NCI-H128 (cell line): ENCODE results near the gene YOD1.

Source experiments
- DNase-seq: peaks from one replicate; lab custom pipeline; 2025; ENCODE audit not compliant: unreplicated experiment; lab: John Stamatoyannopoulos, UW

YOD1 gene

DNA sequence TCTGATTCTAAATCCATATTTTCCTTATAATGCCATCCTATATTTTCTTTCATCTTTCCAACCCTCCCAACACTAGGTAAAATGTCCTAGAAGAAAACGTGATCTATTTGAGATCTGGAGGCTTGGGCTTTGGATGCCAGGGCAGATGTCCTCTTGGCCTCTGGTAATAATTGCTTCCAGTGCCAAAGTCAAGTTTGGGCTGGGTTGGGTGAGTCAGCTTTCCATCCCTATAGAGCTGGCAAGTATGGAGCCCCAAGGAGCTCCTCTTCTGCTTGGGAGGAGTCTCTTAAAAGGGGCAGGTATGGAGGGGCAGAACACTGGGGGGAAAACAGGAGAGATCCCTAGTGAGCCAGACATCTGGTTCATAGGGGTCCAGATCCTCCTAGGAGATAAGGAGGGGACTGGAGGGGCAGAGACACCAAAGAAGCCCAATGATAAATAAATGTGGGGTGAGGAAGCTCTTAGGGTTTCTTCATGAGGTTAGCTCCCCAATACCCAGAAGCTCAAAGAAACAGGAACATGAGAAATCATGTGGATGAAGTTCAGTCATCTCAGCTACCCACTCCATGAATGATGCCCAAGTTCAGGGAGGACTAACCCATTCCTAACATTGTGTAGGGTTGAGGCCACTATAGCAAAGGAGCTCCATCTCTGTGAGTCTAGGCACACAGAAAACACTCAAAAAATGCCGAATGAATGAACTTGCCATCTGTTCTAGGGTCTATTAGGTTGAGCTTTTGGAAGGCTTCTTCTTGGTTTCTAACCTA, 21.9 kb downstream of the YOD1 start:
- no peak for DNase-seq

DNA sequence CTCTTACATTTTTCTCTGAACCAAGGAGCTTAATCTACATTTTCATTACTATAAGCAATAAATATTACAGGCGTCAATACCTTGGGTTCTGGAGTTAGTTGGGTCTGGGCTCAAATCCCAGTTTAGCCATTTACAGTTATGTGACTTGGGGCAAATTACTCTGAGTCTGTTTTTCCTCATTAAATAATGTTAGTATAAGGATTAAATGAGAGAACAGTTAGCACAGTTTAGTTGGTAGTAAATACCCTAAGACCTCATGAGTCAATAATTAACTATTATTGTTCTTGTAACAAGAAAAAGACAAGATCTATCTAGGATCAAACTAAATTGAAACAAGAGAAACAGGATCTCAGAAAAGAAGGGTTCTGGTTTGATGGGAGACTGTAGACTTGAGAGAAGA, 23.1 kb downstream of the YOD1 start:
- DNase-seq = no peak

DNA sequence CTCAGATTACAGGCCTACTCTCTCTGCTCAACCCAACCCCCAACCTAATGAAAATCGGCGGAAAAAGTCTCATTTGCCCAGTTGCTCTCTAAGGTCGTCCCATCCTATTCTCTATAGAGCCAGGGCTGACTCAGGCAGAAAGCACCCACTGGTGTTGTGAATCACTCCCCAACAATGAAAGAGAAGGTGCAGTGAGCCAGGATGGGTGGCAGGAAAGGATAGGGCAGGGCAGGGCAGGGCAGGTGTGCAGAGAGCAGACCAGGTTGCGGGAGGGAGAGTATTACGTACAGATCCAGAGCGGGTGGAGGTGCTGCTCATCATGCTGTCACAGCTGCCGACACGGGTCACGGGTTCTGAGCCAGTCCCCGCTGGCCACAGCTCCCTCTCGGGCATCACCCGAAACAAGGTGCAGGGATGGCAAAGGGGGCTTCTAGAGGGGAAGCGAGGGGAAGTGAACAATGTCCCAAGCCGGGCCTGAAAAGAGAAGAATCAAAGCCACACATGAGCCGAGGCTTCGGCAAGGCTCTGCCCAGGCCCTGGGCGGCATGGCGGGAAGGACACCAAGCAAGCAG, 23.7 kb downstream of the YOD1 start:
- DNase-seq = no peak

DNA sequence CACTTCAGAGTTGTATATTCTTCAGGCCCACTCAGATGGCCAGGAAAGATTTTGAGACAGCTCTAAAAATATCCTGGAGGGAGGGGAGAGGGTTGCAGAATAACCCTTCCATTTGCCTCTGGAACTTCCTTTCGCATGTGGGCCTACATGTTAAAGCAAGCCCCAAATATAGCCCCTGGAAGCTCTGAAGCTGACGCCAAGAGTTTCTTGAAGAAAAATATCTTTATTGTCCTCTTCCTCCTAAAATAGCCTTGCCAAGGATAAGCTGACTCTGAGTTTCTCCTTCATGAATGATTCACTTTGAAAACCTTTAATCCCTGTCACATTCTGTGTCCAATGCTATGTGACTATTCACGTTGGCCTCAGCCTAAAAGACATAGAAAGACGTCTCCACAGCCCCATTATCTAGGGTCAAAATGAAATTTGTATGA, 24.9 kb downstream of the YOD1 start:
- DNase-seq = no peak

DNA sequence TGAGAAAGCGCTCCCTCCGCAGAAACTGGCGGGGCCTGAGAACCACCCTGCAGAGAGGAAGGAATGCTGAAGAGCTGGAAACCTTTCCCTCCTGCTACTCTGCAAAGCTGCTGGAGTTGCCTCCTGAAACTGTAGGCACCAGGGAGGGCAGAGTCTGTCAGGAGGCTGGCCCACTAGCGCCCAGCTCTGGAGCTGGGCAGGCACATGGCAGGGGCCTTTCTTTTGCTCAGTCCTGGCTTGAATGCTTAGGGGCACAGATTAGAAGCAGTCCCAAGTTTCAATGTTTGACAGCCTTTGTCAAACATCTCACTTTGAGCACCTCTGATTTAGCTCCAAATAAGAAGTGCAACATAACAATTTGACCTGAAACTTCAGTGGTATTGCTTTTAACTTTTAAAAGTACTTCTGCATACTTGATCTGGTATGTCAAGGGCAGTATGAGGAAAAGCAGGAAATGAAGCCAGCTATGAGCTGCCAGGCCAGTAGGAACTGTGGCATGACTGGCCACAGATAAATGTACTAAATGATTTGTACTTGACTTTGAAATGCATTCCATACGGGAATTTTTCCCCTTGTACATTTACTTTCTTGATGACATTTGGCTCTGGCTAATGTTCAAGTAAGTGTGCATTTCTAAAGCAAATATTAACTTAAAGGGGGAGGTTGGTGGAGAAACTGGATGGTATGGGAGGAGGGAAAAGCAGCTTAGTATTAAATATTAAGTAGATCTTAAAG, 25.7 kb downstream of the YOD1 start:
- no peak for DNase-seq

DNA sequence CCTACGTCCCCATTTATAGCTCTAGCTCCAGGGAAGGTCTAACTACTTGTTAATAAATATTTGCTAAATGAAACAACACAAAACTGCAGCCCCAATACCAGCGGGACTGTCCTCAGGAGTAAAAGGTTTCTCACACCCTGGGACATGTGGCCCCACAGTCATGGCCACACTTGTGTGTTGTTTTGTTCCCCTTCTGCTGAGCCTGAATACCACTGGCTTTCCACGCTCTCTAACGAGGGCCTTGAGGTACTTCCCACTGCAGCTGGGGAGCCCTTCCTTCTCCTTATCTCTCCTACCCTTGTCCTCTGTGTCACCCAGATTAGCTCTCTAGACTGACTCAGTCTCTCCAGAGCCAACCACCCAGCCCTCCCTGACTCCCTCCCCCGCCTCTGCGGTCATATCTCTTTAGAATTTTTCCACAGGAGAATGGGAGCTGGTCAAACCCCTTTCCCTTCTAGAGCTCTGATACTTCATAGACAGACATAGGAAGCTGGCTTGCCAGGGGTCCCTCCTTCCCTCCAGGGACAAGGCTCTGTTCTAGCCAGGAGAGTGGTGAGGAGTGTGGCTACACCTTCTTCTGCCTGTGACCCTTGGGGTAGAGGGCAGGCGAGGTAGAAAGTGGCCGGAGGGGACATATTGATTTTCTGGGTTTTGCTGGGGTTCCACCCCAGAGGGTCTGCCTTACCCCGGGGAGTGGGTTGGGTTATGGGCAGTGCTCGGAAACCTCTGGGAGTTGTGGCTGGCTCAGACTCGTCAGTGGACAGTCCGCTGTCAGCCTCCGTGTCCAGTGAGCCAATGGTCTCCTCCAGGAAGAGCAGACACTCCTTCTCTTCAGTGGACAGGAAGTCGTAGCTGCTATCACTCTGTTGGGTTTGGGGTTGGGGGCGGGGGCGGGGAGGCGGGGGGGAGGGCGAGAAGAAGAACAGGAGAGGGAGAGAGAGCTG, 26.5 kb downstream of the YOD1 start:
- no peak for DNase-seq

DNA sequence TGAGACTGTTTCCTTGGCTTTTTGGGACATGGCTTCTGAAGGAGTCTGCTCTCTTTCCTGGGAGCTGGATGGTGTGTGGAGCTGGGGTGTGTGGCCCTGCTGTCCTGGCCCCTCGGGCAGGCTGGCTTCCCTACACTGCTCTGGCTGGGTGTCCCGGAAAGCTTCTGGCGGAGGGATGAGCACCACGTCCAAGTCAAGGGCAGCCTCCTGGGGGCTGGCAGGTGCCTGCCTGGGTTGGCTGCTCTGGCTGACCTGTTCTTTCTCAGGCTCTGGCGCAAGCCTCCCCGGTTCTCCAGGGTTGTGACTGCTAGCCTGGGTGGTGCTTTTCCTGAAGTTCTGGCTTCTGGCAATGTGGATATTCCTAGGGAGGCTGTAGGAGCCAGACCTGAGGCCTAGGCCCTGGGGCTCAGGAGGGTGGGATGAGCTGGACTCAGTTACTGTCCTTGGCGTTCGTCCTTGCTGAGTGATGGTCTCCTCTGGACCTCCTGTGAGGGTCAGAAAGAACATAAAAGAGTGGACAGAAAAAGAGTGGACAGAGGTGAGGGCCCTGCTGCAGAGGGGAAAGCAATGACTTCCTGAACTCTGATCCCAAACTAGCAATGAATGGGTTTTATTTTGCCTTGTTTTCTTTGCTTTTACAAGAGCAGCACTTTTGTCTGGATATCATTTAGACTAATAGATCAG, 27.9 kb downstream of the YOD1 start:
- DNase-seq = no peak

DNA sequence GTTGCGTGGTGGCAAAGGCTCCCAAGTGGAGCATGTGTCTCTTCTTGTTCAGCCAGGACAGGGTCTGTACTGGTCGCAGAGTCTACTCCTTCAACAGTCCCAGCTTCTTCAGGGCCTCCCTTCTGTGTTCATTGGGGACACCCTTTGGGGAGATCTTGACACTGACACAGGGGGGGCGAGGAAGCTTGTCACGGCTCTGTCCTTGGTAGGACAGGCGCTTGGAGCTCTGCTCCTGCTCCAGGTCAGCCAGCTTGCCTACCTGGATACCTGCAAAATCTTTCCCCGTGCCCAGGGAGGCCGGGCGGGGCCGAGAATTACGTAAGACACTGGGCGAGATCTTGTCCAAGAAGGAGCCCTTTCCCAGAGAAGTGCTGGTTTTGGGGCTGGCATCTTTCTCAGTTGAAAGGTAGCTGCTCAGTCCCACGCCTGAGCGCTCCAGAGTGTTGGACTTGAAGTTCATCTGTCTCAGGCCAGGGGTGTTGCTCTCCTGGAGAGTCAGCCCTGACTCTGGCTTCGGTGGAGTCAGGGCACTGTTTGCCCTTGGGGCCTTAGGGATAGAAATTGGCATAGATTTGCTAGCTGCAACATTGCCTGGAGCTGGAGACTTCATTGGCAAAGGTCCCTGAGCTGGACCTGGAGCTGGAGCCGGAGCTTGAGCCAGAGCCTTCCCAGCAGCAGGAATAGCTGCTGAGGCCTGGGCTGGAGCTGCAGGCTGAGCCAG, 29.0 kb downstream of the YOD1 start:
- no peak for DNase-seq

DNA sequence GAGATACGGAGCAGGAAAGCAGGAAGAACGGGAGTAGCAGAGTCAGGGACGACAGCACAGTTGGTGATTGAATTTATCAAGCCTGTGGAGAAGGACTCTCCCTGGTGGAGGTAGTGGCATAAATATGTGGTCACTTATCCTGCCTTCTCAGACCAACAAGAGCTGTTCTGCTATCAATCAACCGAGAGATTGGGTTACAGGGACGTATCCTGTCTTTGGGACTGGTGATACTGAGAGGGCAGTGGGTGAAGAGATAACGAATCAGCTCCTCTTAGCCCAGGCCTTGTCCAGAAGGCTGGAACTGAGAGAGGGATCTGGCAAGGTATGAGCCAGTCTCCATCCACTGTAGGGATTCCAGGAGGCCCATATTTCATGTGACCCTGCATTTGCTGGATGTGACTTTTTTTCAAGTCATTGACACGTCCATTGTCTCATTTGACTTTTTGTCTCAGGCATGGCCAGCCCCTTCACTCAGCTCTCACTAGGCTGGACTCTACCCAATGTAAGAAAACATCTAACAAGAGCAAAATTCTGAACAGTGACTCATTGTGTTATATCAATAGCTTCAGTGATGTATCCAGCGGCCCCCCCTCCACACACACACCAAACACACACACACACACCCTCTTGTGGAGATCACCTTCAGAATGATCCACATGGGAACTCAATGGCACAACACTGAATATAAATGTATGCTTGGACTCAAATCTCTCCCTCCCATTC, 29.7 kb downstream of the YOD1 start:
- DNase-seq = no peak

DNA sequence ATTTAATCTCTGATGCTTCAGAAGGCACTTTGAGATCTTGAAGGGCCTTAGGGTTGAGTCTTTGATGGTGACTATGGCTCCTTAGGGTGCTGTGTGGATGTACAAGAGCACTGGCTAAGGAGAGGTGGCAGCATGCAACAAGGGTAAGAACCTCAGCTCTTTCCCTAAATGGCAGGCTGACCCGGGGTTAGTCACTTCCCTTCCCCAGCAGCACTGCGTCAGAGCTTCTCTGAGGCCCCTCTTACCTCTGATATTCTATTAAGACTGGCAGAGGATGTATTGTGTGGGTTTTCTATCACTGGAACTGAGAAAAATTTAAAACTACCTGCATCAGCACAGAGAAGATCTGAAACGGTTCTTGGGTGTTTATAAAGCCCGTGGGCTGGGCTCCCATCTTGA, 30.3 kb downstream of the YOD1 start:
- no peak for DNase-seq

DNA sequence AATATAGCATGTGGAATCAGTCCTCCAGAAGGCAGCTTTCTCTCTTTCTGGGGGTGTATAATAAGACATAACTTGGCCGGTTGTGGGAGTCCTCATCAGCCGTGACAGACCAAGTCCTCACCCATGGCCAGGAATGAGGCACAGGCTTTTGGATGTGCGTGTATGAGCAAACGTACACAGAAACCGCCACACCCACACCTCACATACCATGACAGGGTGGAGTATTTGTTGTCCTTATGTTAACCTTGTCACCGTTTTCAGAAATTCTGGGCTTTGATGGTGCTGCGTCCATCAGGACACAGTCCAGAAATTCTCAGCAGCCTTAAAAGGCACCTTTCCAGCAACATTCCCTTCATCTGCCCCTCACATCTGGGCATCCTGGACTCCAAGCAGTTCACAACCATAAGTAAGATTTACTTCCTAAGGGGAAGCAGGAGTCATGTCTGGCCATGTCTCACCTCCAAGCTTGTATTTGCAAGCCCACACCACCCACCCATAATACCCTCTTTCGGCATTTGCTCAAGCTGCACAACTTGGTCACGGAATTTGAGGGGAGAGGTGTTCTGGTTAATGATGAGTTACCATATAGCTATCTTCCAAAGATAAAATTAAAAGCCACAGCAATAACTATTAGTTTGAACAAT, 30.8 kb downstream of the YOD1 start:
- DNase-seq = no peak

DNA sequence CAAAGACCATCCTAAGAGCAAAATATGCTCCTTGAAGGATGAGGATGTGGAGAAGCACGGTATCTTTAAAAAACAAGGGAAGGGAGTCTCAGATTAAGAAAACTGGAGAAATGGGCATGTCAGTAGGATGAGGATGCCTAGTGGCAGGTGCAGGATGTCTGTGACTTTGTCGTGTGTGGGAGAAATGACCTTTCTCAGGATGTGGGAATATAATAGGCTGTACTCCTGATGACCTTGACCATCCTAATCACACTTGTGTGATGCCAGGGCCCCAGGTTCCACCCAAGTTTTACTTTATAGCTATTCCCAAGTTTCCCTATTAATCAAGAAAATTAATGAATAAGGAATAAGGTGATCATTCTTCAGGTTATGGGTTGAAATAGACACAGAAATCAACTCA, 31.3 kb downstream of the YOD1 start:
- DNase-seq = no peak

DNA sequence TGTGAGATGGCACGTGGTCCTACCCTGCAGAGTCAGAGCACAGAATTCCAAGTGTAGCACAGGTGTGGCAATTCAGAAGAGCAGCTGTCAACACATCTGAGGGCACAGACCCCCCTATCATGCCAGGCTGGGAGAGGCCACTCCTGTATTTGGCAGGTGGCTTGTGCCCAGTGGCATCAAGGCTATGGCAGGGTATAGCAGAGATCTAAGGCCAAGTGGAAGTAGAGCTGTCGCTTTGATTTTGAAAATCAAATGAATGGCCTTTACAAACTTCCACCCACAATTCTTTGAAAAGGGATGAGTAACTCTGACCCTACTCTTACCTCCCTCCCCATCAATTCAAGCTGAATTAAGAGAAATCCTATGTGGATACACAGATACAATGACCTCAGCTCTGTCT, 31.8 kb downstream of the YOD1 start:
- no peak for DNase-seq

DNA sequence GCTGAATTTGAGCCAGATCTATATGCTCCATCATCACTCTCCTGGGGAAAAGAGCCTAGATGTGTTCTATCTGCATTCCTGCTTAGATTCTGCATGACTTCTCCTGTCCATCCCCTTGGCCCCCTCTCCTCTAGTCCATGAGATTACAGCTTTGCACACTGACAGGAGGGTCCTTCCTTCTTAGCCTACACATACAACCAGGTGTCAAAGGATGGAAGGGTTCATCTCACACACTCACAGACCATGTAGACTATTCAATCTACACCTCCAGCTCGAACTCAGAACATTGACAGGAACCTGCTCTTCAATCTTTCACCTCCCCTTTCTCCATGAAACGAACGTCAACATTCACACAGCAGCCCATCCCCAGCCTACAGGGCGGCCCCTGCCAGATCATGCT, 32.3 kb downstream of the YOD1 start:
- no peak for DNase-seq

DNA sequence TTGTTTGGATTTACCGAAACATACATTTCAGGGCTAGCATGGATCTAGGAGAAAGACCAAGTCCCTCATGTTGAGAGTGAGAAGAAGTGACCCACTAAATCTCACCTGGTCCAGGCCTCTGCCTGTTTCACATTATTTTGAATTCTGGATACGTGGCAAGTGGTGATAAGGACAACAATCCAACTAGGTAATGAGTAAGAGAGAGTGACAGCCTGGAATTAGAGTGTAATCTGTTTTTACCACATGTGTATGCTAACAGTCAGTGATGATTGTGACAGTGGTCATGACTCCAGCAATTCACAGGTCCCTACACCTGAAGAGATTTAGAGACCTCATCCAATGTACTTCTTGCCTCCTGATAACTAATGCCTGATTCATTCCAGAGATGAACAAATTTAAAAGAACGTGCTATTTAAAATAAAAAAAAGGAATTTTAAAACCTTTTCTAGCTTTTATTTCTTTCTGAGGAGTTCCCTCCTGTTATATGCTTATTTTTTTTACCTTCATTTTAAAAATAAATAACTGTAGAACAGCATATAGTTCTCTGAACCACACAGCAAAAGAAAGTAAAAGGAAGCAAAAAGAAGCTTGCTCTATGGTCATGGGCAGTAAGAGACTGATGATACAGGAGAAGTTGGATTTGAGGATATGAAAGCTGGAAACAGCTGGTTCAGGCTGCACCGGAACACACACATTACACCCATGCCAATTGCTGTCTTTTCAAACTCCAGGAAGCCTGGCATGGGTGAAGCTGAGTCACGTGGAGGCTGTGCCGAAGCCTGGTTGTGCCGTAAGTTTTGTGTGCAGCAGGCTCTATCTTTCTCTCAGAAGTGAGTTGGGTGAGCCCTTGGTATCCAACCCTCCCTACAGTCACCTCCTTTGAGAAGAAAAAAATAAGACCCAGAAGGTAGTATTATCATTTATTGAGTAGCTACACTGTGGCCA, 33.1 kb downstream of the YOD1 start:
- no peak for DNase-seq

DNA sequence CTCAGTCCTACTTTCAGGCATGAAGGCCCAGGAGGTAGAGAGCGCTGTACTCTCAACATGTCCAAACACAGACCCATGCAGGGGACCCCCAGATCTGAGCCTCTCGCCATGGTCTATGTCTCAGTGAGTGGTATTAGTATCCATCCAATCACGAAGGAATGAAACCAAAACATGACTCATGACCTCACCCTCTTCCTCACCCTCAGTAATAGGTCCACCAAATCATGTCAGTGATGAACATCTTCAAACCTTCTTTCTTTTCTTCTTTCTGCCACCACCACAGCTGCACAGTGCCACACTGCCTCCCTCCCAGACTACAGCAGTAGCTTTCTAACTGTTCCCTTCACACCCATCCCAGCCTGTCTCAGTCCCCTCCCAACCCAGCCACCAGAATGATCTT, 35.2 kb downstream of the YOD1 start:
- DNase-seq = no peak

DNA sequence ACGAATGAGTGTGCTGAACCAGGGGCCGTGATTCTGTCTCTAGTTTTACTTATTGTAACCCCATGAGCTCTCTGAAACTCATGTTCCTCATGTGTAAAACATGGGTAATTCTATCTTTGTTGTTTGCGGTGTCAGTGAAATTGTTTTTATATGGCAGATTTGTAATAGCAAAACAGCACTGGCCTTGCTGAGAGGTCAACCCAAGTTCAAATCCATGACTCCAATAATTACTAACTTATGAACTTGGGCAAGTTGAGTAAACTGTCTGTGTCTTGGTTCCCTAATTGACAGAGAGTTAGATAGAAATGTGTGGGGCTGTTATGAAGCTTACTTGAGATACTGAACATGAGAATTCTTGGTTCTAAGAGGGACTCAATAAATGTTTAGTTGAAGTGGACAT, 36.3 kb downstream of the YOD1 start:
- no peak for DNase-seq
